GM21619 (cell line): ENCODE measurements around the gene MAP2K5.

ENCODE experiments used
- ATAC-seq: cut with Tn5 transposase; IDR thresholded peaks from one replicate; pipeline ENCODE4 v1.9.1; 2021; ENCODE audit not compliant: unreplicated experiment

The MAP2K5 gene

GRCh38 chr15:67820992-67821783, 278.7 kb downstream of the MAP2K5 start:
- ATAC-seq: no peak

- no peak for ATAC-seq
Measured at GRCh38 chr15:67821784-67822440, 279.4 kb downstream of the MAP2K5 start.

DNA sequence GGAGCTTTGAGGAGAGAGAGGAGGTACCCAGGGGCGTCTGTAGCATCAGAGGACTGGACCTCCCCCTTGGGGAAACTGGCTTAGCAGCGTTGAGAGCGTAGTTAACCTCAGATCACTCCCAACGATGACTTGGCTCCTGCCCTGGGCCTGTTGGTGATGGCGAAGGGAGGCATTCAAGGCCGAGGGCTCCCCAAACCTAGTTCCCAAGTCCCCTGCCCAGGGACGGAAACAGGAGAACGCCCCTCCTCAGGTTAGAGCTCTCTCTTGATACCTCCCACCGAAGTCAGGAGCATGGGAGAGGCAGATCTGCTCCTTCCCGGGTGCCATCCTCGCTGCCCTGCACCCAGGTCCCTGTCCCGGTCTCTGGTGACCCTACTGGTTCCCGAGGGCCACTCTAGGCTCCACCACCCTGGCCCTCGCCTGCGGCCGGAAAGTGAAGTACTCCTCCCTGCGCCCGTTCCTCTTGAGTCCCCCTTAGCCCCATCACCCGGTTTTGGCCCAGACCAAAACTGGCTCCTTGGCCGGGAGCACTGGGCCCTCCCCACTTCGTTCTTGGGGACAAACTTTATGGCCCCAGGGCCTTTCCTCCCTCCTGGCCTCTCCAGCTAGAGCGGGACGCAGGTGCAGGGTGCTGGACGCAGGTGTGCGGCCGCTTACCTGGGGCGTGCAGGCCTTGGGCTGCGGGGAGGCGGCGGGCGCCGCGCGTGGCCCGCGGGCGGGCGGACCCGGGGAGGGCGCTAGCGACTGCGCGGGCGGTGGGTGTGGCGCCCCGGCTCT, 280.2 kb downstream of the MAP2K5 start:
- no peak for ATAC-seq

DNA sequence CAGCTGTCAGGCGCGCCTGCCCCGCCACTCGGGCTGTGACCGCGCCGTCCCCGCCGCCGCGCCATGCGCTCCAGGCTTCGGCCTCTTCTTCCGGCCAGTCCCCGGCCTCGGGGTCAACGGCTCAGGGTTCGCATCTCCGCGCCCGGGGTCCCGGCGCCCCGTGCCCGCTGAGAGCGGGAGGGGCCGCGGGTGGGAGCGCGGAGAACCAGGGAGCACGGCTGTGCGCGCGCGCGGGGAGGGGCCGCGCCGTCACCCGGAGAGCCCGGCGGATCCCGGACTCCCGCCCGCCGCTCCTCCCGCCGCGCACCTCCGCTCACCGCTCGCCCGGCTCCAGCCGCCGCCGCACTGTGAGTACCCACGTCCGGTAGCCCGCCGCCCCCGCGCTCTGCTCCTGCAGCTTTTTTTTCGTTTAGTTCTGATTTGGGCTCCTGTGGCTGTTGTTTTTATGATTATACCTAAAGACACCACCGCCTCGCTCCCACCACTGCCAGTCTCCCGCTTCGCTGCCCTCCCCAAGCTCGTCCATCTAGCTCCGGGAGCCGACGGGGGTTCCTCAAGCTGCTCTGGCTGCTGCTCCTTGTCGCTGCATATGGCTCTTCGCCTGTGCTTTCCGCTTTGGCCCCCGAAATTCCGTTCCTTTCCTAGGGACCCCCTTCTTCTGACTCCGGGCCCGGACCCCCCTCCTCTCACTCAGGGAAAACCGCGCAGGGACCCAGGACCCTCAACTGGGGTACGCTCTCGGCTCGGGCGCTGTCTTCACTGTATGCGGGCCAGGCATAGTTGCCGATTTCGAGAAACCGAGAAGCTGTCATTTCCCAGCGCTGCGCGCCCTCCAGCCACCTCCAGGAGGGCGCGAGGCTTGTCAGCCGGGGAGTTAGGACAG, 281.1 kb downstream of the MAP2K5 start:
- ATAC-seq: no peak

GRCh38 chr15:67824197-67824968, 281.9 kb downstream of the MAP2K5 start:
- ATAC-seq: no peak

GRCh38 chr15:67824976-67825880, 282.7 kb downstream of the MAP2K5 start, which contains the start of gene SKOR1:
SKOR1 (plus strand) TSS chr15:67825509; CDS start chr15:67825603, 94 bp downstream.
- no peak for ATAC-seq

DNA sequence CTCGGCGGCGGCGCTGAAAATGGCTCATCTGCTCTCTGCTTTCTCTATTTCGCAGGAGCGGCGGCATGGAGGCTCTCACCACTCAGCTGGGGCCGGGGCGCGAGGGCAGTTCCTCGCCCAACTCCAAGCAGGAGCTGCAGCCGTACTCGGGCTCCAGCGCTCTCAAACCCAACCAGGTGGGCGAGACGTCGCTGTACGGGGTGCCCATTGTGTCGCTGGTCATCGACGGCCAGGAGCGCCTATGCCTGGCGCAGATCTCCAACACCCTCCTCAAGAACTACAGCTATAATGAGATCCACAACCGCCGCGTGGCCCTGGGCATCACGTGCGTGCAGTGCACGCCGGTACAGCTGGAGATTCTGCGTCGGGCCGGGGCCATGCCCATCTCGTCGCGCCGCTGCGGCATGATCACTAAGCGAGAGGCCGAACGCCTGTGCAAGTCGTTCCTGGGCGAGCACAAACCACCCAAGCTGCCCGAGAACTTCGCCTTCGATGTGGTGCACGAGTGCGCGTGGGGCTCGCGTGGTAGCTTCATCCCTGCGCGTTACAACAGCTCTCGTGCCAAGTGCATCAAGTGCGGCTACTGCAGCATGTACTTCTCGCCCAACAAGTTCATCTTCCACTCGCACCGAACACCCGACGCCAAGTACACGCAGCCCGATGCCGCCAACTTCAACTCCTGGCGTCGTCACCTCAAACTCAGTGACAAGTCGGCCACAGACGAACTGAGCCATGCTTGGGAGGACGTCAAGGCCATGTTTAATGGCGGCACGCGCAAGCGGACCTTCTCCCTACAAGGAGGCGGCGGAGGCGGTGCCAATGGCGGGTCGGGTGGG, 283.6 kb downstream of the MAP2K5 start:
- no peak for ATAC-seq

GRCh38 chr15:67826717-67827561, 284.4 kb downstream of the MAP2K5 start:
- ATAC-seq: no peak

DNA sequence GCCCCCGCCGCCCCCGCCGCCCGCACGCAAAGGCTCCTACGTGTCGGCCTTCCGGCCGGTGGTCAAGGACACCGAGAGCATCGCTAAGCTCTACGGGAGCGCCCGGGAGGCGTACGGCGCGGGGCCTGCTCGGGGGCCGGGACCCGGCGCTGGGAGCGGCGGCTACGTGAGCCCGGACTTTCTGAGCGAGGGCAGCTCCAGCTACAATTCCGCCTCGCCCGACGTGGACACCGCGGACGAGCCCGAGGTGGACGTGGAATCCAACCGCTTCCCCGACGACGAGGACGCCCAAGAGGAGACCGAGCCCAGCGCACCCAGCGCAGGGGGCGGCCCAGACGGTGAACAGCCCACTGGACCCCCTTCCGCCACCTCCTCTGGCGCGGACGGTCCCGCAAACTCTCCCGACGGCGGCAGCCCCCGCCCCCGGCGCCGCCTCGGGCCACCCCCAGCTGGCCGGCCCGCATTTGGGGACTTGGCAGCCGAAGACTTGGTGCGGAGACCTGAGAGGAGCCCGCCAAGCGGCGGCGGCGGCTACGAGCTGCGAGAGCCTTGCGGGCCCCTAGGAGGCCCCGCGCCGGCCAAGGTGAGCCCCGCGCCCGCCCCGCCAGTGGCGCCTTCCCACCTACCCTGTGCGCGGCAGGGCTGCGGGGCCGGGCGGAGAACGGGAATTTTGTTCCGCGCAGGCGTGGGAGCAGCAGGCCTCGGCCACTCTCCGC, 285.2 kb downstream of the MAP2K5 start:
- no peak for ATAC-seq

- ATAC-seq: no peak
Measured at GRCh38 chr15:67828278-67828968, 285.9 kb downstream of the MAP2K5 start.

DNA sequence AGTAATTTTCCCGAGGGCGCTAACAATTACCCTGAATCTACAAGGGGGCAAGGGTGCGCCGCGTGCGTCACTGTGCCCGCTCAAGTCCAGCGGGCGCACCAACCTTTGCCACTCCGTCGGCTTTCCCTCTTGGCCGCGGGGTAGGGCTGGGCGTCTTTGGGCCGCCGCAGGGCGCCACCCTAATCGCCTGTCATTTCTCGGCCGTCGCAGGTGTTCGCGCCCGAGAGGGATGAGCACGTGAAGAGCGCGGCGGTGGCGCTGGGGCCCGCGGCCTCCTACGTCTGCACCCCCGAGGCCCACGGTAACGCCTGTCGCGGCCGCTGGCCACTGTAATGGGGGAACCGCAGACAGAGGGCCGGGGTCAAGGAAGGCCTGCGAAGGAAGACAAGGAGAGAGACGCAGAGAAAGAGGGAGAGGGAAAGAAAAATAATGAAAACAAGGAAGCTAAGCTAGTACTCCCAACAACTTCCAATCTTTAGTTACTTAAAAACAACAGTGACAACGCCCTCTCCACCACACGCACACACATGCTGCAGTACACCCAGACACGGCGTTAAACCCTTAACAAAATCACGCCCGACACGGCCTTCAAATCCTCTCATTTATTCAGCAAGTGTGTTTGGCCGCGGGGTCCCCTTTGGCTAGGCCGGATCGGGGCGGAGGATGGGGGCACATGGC, 286.6 kb downstream of the MAP2K5 start:
- ATAC-seq: no peak

DNA sequence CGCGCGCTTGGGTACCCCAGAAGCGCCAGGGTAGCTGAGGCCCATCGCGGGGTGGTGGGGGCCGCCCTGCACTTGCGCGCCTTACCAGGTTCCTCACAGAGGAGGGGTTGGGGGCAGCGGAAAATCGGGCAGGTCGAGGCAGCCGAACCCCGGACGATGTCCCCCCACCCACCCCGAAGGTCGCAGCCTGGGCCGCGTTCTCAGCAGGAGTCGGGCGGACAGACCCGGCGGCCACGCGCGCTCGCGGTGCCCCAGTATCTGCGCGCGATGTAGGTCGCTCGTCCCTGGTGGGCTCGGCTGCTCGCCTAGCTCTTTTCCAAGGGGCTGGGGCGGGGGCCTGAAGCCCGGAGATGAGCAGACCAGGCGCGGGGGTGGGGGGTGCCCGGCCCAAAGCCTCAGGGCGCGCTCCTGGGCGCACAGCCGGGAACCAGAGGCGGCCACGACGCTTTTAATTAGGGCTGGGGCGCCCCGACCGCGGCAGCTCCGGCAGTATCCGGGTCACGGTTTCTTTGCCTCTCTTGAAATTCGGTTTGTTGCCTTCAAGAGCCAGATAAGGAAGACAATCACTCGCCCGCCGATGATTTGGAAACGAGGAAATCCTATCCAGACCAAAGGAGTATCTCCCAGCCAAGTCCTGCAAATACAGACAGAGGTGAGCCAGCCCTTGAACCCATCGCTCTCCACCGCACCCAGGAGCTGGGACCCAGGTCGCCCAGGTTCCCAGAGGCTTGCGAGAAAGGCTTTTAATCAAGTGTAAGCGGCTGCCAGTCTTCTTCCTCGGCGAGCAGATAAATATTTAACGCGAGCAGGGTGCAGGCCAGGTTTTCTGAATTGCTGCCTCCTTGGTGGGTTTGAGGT, 287.4 kb downstream of the MAP2K5 start:
- ATAC-seq: no peak

DNA sequence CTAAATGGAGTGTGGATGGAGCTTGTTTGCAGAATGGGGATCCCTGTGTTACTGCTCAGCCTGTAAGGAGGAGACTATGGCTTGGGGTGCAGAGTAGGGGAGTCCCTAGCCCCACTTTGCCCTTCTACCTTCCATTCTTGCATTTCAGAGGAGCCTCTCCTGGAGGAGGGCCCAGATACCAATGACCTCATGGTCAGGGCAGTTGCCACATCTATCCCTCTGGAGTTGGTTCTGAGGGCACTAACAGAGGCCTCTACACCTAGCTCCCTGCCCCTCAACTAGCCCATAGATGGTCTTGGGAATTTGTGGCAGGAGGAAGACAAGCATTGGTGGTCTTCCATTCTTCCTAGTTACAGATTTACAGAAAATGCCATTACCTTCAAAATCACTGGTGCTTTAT, 288.9 kb downstream of the MAP2K5 start:
- no peak for ATAC-seq

GRCh38 chr15:67832031-67832551, 289.6 kb downstream of the MAP2K5 start:
- ATAC-seq: no peak
